HG03457 (cell line): ENCODE results near the gene PNPLA7.
"Not testable (repeated sequence)": the region's sequence is repeated elsewhere in the genome, so short reads cannot be mapped to it uniquely, and the experiment has no call there.

Source experiments
- ATAC-seq: cut with Tn5 transposase; IDR thresholded peaks from one replicate; pipeline ENCODE4 v1.9.1; 2021; ENCODE audit warnings: moderate number of reproducible peaks; ENCODE audit not compliant: unreplicated experiment

Gene PNPLA7

GRCh38 chr9:137482094-137482781 is 68.0 kb downstream of the PNPLA7 start:
- ATAC-seq, result no peak

GRCh38 chr9:137480686-137481683 is 69.2 kb downstream of the PNPLA7 start:
- ATAC-seq, result no peak

- no peak for ATAC-seq
Observed at GRCh38 chr9:137479892-137480685, 70.1 kb downstream of the PNPLA7 start.

- ATAC-seq, result no peak
Observed at GRCh38 chr9:137478962-137479861, 71.0 kb downstream of the PNPLA7 start.

- ATAC-seq, result no peak
Observed at GRCh38 chr9:137478613-137478961, 71.6 kb downstream of the PNPLA7 start.

GRCh38 chr9:137477778-137478612 is 72.2 kb downstream of the PNPLA7 start:
- ATAC-seq, result no peak

- no peak for ATAC-seq
Observed at GRCh38 chr9:137476856-137477255, 73.3 kb downstream of the PNPLA7 start.

- no peak for ATAC-seq
Observed at GRCh38 chr9:137475666-137476065, 74.5 kb downstream of the PNPLA7 start.

- no peak for ATAC-seq
Observed at GRCh38 chr9:137474271-137474670, 75.9 kb downstream of the PNPLA7 start.

GRCh38 chr9:137470785-137471184 is 79.4 kb downstream of the PNPLA7 start:
- no peak for ATAC-seq

GRCh38 chr9:137467896-137468295 is 82.3 kb downstream of the PNPLA7 start:
- no peak for ATAC-seq

GRCh38 chr9:137467161-137467581 is 83.0 kb downstream of the PNPLA7 start:
- ATAC-seq, result no peak

- ATAC-seq, result not testable (repeated sequence)
Observed at GRCh38 chr9:137466389-137467085, 83.7 kb downstream of the PNPLA7 start.

GRCh38 chr9:137465720-137466388 is 84.3 kb downstream of the PNPLA7 start:
- no peak for ATAC-seq

- ATAC-seq, result no peak
Observed at GRCh38 chr9:137465000-137465719, 85.0 kb downstream of the PNPLA7 start.

- ATAC-seq, result no peak
Observed at GRCh38 chr9:137464291-137464999, 85.8 kb downstream of the PNPLA7 start.

GRCh38 chr9:137463931-137464290 is 86.3 kb downstream of the PNPLA7 start:
- no peak for ATAC-seq
